Panc1 (cell line): ENCODE results near the gene RHEB. TPM values are rescaled to one million over a fixed set of nuclear protein-coding genes. Genes with fewer than 3 reads are reported as not detected.

Experiments
- ATAC-seq: fragments of 200-7000 bp; cut with Tn5 transposase; 2 replicates; pipeline ENCODE4 v1.9.1; 2020; ENCODE audit warnings: mild to moderate bottlenecking, moderate library complexity
- BruUV-seq: library from RNA; stranded (reverse); fragments of 400-500 nt; replicated peaks from 2 replicates; lab custom pipeline; 2021; lab: Mats Ljungman, UMichigan
- CTCF ChIA-PET: fragments of 300-600 bp; sonication (Branson Sonifier 250); formaldehyde crosslinking; loops from one replicate; lab custom pipeline; 2022; ENCODE audit warnings: antibody characterized with exemption; lab: Charles Lee
- POLR2A ChIA-PET: fragments of 300-600 bp; sonication (Branson Sonifier 250); formaldehyde crosslinking; loops from one replicate; lab custom pipeline; 2022; ENCODE audit warnings: antibody characterized with exemption; lab: Charles Lee
- DNase-seq: peaks from one replicate; pipeline ENCODE4 v3.0.0-alpha.2; 2010; ENCODE audit warnings: low read depth, low spot score
- H3K27ac ChIP-seq: 2 replicates; pipeline ENCODE4 v1.5.1; 2011; ENCODE audit warnings: mild to moderate bottlenecking, low read length, inconsistent platforms
- H3K27me3 ChIP-seq: fragments of 200-500 bp; sonication (Bioruptor generic); 2 replicates; pipeline ENCODE4 v1.6.0; 2014; ENCODE audit warnings: low read length, inconsistent platforms; ENCODE audit not compliant: control insufficient read depth, insufficient read depth
- H3K36me3 ChIP-seq: fragments of 200-500 bp; sonication (Bioruptor generic); 2 replicates; pipeline ENCODE4 v1.5.1; 2014; ENCODE audit warnings: inconsistent platforms, mild to moderate bottlenecking, low read length, moderate library complexity; ENCODE audit not compliant: control insufficient read depth, insufficient read depth
- H3K4me1 ChIP-seq: 2 replicates; pipeline ENCODE4 v1.5.1; 2011; ENCODE audit warnings: inconsistent platforms, mild to moderate bottlenecking, low read length, moderate library complexity; ENCODE audit not compliant: control insufficient read depth, insufficient read depth
- H3K4me3 ChIP-seq, 2 experiments: 2 replicates each; pipeline ENCODE4 v1.5.1; 2011 to 2012; ENCODE audit warnings: low read depth in 2 of 2, low read length in 2 of 2, mild to moderate bottlenecking in 2 of 2, inconsistent platforms in 1 of 2, moderate library complexity in 1 of 2
- H3K9me3 ChIP-seq: fragments of 200-500 bp; sonication (Bioruptor generic); 2 replicates; pipeline ENCODE4 v1.5.1; 2014; ENCODE audit warnings: low read depth, mild to moderate bottlenecking, inconsistent platforms, low read length, moderate library complexity; ENCODE audit not compliant: control insufficient read depth, insufficient read depth
- POLR2AphosphoS5 ChIP-seq: IDR thresholded peaks from 2 replicates; pipeline ENCODE4 v1.6.1; 2012; ENCODE audit warnings: mild to moderate bottlenecking, low read depth, low read length, moderate library complexity
- SIN3A ChIP-seq: IDR thresholded peaks from 2 replicates; pipeline ENCODE4 v1.6.1; 2012; ENCODE audit warnings: low read depth, mild to moderate bottlenecking, low read length, moderate library complexity, borderline replicate concordance; ENCODE audit not compliant: insufficient read depth
- TCF7L2 ChIP-seq: IDR thresholded peaks from 2 replicates; pipeline ENCODE4 v1.6.1; 2011; ENCODE audit warnings: mild to moderate bottlenecking, low read depth, low read length, inconsistent platforms
- in situ Hi-C: cut with HindIII; loops from 2 replicates; pipeline ENCODE4 v1.10.0; 2016; ENCODE audit warnings: low sequenced_read_pairs, low pct_unique_long_range_greater_than_20kb
- intact Hi-C: fragments of 100-400 bp; cut with micrococcal nuclease; formaldehyde crosslinking; loops from one replicate; pipeline ENCODE4 v1.10.0; 2022; ENCODE audit not compliant: unreplicated experiment
- total RNA-seq: library from RNA; stranded (reverse); gene quantifications from one replicate; pipeline ENCODE4 v1.2.1, GENCODE V29; 2021; ENCODE audit not compliant: unreplicated experiment
- TF ChIP-seq, protein P1 (sequence below), 2 experiments: IDR thresholded peaks; 2 replicates each; pipeline ENCODE4 v1.6.1; 2011 to 2012; ENCODE audit warnings: low read depth in 2 of 2, control low read depth in 1 of 2, low read length in 1 of 2, mild to moderate bottlenecking in 1 of 2, moderate library complexity in 1 of 2; ENCODE audit not compliant: insufficient read depth in 1 of 2
- TF ChIP-seq, protein P2 (sequence below): fragments of 450-650 bp; IDR thresholded peaks from 2 replicates; pipeline ENCODE4 v1.5.1; 2017; ENCODE audit warnings: mild to moderate bottlenecking

Gene RHEB
- total RNA-seq, 1 experiment from 2014 or later, result 259 TPM

DNA sequence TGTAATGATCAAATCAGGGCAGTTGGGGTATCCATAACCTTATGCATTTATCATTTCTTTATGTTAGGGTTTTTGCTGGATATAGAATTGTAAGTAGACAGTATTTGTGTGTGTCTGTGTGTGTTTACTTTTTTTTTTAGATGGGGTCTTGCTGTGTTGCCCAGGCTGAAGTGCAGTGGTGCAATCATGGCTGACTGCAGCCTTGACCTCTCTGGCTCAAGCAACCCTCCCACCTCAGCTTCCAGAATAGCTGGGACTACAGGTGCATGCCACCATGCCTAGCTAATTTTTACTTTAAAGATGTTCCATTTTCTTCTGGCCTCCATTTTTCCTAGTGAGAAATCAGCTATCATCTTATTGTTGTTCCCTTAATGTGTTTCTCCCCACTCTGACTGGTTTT is 10.1 kb upstream of the RHEB start:
- Histone ChIP-seq H3K9me3 (peaks cover 10% of the 10 kb centered on the region; the same call in 1 of the 2 replicates), H3K27ac (no peak overlapping the region), H3K27me3 (no peaks in the 10 kb centered on the region), H3K4me1 (no peaks in the 10 kb centered on the region), H3K4me3 (no peak overlapping the region), H3K36me3 (no peaks in the 10 kb centered on the region)
- ChIA-PET POLR2A (no interaction called here), CTCF (no interaction called here)
- no TSS peak for BruUV-seq
- no peak for DNase-seq
- TF ChIP-seq, protein P1, sequence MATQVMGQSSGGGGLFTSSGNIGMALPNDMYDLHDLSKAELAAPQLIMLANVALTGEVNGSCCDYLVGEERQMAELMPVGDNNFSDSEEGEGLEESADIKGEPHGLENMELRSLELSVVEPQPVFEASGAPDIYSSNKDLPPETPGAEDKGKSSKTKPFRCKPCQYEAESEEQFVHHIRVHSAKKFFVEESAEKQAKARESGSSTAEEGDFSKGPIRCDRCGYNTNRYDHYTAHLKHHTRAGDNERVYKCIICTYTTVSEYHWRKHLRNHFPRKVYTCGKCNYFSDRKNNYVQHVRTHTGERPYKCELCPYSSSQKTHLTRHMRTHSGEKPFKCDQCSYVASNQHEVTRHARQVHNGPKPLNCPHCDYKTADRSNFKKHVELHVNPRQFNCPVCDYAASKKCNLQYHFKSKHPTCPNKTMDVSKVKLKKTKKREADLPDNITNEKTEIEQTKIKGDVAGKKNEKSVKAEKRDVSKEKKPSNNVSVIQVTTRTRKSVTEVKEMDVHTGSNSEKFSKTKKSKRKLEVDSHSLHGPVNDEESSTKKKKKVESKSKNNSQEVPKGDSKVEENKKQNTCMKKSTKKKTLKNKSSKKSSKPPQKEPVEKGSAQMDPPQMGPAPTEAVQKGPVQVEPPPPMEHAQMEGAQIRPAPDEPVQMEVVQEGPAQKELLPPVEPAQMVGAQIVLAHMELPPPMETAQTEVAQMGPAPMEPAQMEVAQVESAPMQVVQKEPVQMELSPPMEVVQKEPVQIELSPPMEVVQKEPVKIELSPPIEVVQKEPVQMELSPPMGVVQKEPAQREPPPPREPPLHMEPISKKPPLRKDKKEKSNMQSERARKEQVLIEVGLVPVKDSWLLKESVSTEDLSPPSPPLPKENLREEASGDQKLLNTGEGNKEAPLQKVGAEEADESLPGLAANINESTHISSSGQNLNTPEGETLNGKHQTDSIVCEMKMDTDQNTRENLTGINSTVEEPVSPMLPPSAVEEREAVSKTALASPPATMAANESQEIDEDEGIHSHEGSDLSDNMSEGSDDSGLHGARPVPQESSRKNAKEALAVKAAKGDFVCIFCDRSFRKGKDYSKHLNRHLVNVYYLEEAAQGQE (IDR thresholded peaks at IDR 0.05; ENCODE audit: insufficient read depth in 1 of 2, low read depth in 2 of 2, low read length in 1 of 2), result no peak
- TF ChIP-seq TCF7L2, result no peak
- no peak for TF ChIP-seq SIN3A
- TF ChIP-seq POLR2AphosphoS5, result no peak
- TF ChIP-seq, protein P2, sequence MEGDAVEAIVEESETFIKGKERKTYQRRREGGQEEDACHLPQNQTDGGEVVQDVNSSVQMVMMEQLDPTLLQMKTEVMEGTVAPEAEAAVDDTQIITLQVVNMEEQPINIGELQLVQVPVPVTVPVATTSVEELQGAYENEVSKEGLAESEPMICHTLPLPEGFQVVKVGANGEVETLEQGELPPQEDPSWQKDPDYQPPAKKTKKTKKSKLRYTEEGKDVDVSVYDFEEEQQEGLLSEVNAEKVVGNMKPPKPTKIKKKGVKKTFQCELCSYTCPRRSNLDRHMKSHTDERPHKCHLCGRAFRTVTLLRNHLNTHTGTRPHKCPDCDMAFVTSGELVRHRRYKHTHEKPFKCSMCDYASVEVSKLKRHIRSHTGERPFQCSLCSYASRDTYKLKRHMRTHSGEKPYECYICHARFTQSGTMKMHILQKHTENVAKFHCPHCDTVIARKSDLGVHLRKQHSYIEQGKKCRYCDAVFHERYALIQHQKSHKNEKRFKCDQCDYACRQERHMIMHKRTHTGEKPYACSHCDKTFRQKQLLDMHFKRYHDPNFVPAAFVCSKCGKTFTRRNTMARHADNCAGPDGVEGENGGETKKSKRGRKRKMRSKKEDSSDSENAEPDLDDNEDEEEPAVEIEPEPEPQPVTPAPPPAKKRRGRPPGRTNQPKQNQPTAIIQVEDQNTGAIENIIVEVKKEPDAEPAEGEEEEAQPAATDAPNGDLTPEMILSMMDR, result no peak
- ATAC-seq, result no peak
- in situ Hi-C loops (no loop called here), intact Hi-C loops (no loop called here)

DNA sequence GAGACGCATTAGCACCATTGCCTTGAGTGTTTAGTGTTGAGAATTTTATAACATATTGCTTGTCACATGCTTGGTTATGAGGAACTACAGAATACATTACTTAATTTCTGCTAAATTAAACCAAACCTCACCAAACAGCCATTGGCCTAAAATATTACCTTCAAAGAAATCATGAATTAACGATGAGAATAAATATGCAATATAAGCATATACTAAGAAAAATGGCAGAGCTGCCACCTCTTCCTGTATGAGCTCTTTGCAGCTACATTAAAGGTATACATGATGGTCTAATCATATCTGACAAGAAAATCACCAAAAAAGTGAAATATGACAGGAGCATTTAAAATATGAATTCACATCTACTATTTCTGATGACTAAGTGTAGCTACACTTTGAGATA is 5.2 kb upstream of the RHEB start:
- in situ Hi-C loops (no loop called here), intact Hi-C loops (no loop called here)
- BruUV-seq, result no TSS peak
- Histone ChIP-seq H3K27me3 (no peaks in the 10 kb centered on the region), H3K4me3 (no peak overlapping the region), H3K27ac (no peak overlapping the region), H3K4me1 (peaks cover 6% of the 10 kb centered on the region; the same call in 1 of the 2 replicates), H3K9me3 (peaks cover 1% of the 10 kb centered on the region; the same call in 1 of the 2 replicates), H3K36me3 (no peaks in the 10 kb centered on the region)
- no peak for DNase-seq
- ChIA-PET CTCF (no interaction called here), POLR2A (interaction anchor here (0.7 kb wide), 1 partner anchor 208 kb away, joined by 3 read pairs; no protein-coding TSS in a partner anchor)
- TF ChIP-seq POLR2AphosphoS5, result no peak
- TF ChIP-seq, protein P1 (IDR thresholded peaks at IDR 0.05; ENCODE audit: insufficient read depth in 1 of 2, low read depth in 2 of 2, low read length in 1 of 2), result no peak
- TF ChIP-seq TCF7L2, result no peak
- TF ChIP-seq, protein P2, result no peak
- TF ChIP-seq SIN3A, result no peak
- no peak for ATAC-seq
